HCT116 (cell line): ENCODE measurements around the gene CREB1. TPM values are rescaled to one million over a fixed set of nuclear protein-coding genes. Genes with fewer than 3 reads are reported as not detected.

Experiments used
- ATAC-seq: fragments of 200-7000 bp; cut with Tn5 transposase; 2 replicates; pipeline ENCODE4 v1.9.1; 2020; ENCODE audit warnings: mild to moderate bottlenecking, moderate library complexity
- BruUV-seq: library from RNA; stranded (reverse); fragments of 400-500 nt; replicated peaks from 2 replicates; lab custom pipeline; 2021; lab: Mats Ljungman, UMichigan
- CTCF ChIA-PET: fragments of 300-600 bp; sonication (Branson Sonifier 250); formaldehyde crosslinking; loops from one replicate; lab custom pipeline; 2021; ENCODE audit warnings: antibody characterized with exemption; lab: Charles Lee
- POLR2A ChIA-PET: fragments of 300-600, 350-600 bp; sonication (Branson Sonifier 250); formaldehyde crosslinking; loops from one replicate; lab custom pipeline; 2021; ENCODE audit warnings: antibody characterized with exemption; lab: Charles Lee
- RAD21 ChIA-PET, 2 experiments: fragments of 300-600 bp; sonication (Branson Sonifier 250); formaldehyde crosslinking; loops; one replicate each; lab custom pipeline; 2023; ENCODE audit warnings: low total read pairs in 2 of 2; ENCODE audit not compliant: uncharacterized antibody in 2 of 2, unreplicated experiment in 2 of 2, low non-redundant PET in 1 of 2; lab: Charles Lee
- DNase-seq: peaks from one replicate; pipeline ENCODE4 v3.0.0-alpha.2; 2010; ENCODE audit warnings: low read depth, low spot score
- H2AFZ ChIP-seq: fragments of 200-600 bp; shearing (Covaris generic), sonication (generic); 2 replicates; pipeline ENCODE4 v1.6.1; 2017; ENCODE audit warnings: low read depth, mixed run types, mixed read lengths, antibody characterized with exemption, low read length; ENCODE audit not compliant: poor library complexity, severe bottlenecking
- H3K27ac ChIP-seq: 2 replicates; pipeline ENCODE4 v1.5.1; 2012; ENCODE audit warnings: low read depth, low read length
- H3K27me3 ChIP-seq: fragments of 200-600 bp; sonication (generic); 2 replicates; pipeline ENCODE4 v1.6.1; 2016; ENCODE audit warnings: mixed run types, low read length, mixed read lengths; ENCODE audit not compliant: insufficient read depth
- H3K36me3 ChIP-seq, 2 experiments: fragments of 200-500 bp in 1 of 2; fragments of 200-600 bp in 1 of 2; sonication (Bioruptor generic) in 1 of 2; sonication (generic) in 1 of 2; 2 replicates each; pipeline versions ENCODE4 v1.5.1 to v1.6.1; 2014 to 2016; ENCODE audit warnings: low read length in 2 of 2, inconsistent platforms in 1 of 2, mixed read lengths in 1 of 2, mixed run types in 1 of 2; ENCODE audit not compliant: insufficient read depth in 2 of 2, control insufficient read depth in 1 of 2
- H3K4me1 ChIP-seq, 2 experiments: fragments of 200-600 bp in 1 of 2; sonication (generic) in 1 of 2; 2 replicates each; pipeline versions ENCODE4 v1.5.1 to v1.6.1; 2012 to 2017; ENCODE audit warnings: low read length in 2 of 2, inconsistent platforms in 1 of 2, mild to moderate bottlenecking in 1 of 2, mixed read lengths in 1 of 2, mixed run types in 1 of 2, moderate library complexity in 1 of 2; ENCODE audit not compliant: insufficient read depth in 2 of 2, control insufficient read depth in 1 of 2
- H3K4me2 ChIP-seq: fragments of 200-600 bp; sonication (generic); 2 replicates; pipeline ENCODE4 v1.6.1; 2017; ENCODE audit warnings: mixed run types, low read length, mixed read lengths
- H3K4me3 ChIP-seq, 2 experiments: fragments of 200-600 bp in 1 of 2; sonication (generic) in 1 of 2; replicated peaks in 1 of 2; 2 replicates each; pipeline ENCODE4 v1.5.1; 2011 to 2016; ENCODE audit warnings: low read length in 2 of 2, control low read depth in 1 of 2, low read depth in 1 of 2, mild to moderate bottlenecking in 1 of 2, mixed read lengths in 1 of 2, mixed run types in 1 of 2
- H3K79me2 ChIP-seq: fragments of 200-600 bp; sonication (generic); 2 replicates; pipeline ENCODE4 v1.6.1; 2017; ENCODE audit warnings: mild to moderate bottlenecking, mixed run types, low read length, moderate library complexity, mixed read lengths; ENCODE audit not compliant: insufficient read depth
- H3K9ac ChIP-seq: fragments of 200-600 bp; sonication (generic); 2 replicates; pipeline ENCODE4 v1.6.1; 2016; ENCODE audit warnings: low read length, mixed read lengths
- H3K9me2 ChIP-seq: fragments of 200-600 bp; sonication (generic), shearing (Covaris generic); 2 replicates; pipeline ENCODE4 v1.6.1; 2017; ENCODE audit warnings: mixed run types, mild to moderate bottlenecking, moderate library complexity; ENCODE audit not compliant: insufficient read depth
- H3K9me3 ChIP-seq, 2 experiments: fragments of 200-500 bp in 1 of 2; fragments of 200-600 bp in 1 of 2; sonication (Bioruptor generic) in 1 of 2; sonication (generic) in 1 of 2; 2 replicates each; pipeline ENCODE4 v1.6.1; 2014 to 2017; ENCODE audit warnings: low read length in 2 of 2, mixed read lengths in 2 of 2, inconsistent platforms in 1 of 2, low read depth in 1 of 2, mild to moderate bottlenecking in 1 of 2, mixed run types in 1 of 2, moderate library complexity in 1 of 2; ENCODE audit not compliant: control insufficient read depth in 1 of 2, insufficient read depth in 1 of 2
- H4K20me1 ChIP-seq: fragments of 200-600 bp; sonication (generic), shearing (Covaris generic); 2 replicates; pipeline ENCODE4 v1.6.1; 2017; ENCODE audit warnings: mixed run types, mild to moderate bottlenecking, moderate library complexity; ENCODE audit not compliant: insufficient read depth
- CBX3 ChIP-seq: IDR thresholded peaks from 2 replicates; pipeline ENCODE4 v1.6.1; 2012; ENCODE audit warnings: low read depth
- EGR1 ChIP-seq: IDR thresholded peaks from 2 replicates; pipeline ENCODE4 v1.6.1; 2012; ENCODE audit warnings: low read depth
- FOSL1 ChIP-seq: IDR thresholded peaks from 2 replicates; pipeline ENCODE4 v1.6.1; 2012; ENCODE audit warnings: low read depth
- JUND ChIP-seq: IDR thresholded peaks from 2 replicates; pipeline ENCODE4 v1.6.1; 2012
- SP1 ChIP-seq: IDR thresholded peaks from 2 replicates; pipeline ENCODE4 v1.6.1; 2012; ENCODE audit warnings: low read depth
- SRF ChIP-seq: IDR thresholded peaks from 2 replicates; pipeline ENCODE4 v1.6.1; 2012; ENCODE audit warnings: low read depth
- YY1 ChIP-seq: IDR thresholded peaks from 2 replicates; pipeline ENCODE4 v1.6.1; 2011; ENCODE audit warnings: low read length, low read depth, moderate library complexity, mild to moderate bottlenecking; ENCODE audit not compliant: insufficient replicate concordance; ENCODE audit errors: extremely low read depth
- ZNF274 ChIP-seq: fragments of 200-500 bp; sonication (Bioruptor generic); IDR thresholded peaks from 2 replicates; pipeline ENCODE4 v1.6.1; 2014; ENCODE audit warnings: mild to moderate bottlenecking, low read depth, low read length, inconsistent platforms
- intact Hi-C: fragments of 100-400 bp; cut with micrococcal nuclease; formaldehyde crosslinking; loops from 2 replicates; pipeline ENCODE4 v1.10.0; 2022
- total RNA-seq: library from RNA; stranded (reverse); gene quantifications from one replicate; pipeline ENCODE4 v1.2.1, GENCODE V29; 2021; ENCODE audit not compliant: unreplicated experiment
- TF ChIP-seq, protein P1 (sequence below): IDR thresholded peaks from 2 replicates; pipeline ENCODE4 v1.6.1; 2012
- TF ChIP-seq, protein P2 (sequence below): IDR thresholded peaks from 2 replicates; pipeline ENCODE4 v1.6.1; 2012; ENCODE audit warnings: low read depth

Gene CREB1
- total RNA-seq, 1 experiment from 2014 or later = 60.4 TPM

DNA sequence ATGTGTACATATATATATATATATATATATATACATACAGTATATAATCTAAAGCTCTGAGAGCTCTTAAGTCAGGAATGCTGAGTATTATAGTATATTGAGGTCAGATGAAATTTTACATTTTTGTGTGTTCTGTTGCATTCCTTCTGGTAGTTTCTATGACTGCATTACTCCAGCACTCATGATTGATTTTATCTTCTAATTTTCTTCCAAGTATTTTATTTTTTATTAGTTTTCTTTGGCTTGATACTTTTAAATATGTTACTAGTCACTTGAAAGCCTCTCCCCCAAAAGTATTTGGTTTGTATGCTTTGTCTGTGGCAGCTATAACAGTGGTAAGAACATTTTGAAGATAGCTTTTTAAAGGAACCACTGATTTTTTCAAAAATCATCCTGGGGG, 70.5 kb downstream of the CREB1 start:
- no peaks in the 10 kb centered on the region for H3K4me1 ChIP-seq
- H3K36me3 ChIP-seq = peaks cover 0 to 2% of the 10 kb centered on the region in 2 experiments; a peak in 1 of 4 replicates
- no peaks in the 10 kb centered on the region; the same call in 1 of the 2 replicates for H3K79me2 ChIP-seq
- POLR2A ChIA-PET = no interaction called here
- RAD21 ChIA-PET = no interaction called here
- H3K9ac ChIP-seq = no peak overlapping the region
- CTCF ChIA-PET = no interaction called here
- H3K27ac ChIP-seq = no peak overlapping the region
- no peaks in the 10 kb centered on the region; the same call in 1 of the 2 replicates for H4K20me1 ChIP-seq
- ATAC-seq = no peak
- no peaks in the 10 kb centered on the region for H3K9me3 ChIP-seq
- H3K27me3 ChIP-seq = no peaks in the 10 kb centered on the region
- no peak for DNase-seq
- no peak for TF ChIP-seq YY1
- TF ChIP-seq CBX3 = no peak
- no peak for TF ChIP-seq SP1
- TF ChIP-seq FOSL1 = no peak
- TF ChIP-seq SRF = no peak
- TF ChIP-seq JUND = no peak
- TF ChIP-seq, protein P1, sequence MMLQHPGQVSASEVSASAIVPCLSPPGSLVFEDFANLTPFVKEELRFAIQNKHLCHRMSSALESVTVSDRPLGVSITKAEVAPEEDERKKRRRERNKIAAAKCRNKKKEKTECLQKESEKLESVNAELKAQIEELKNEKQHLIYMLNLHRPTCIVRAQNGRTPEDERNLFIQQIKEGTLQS = no peak
- no peak for TF ChIP-seq EGR1
- TF ChIP-seq, protein P2, sequence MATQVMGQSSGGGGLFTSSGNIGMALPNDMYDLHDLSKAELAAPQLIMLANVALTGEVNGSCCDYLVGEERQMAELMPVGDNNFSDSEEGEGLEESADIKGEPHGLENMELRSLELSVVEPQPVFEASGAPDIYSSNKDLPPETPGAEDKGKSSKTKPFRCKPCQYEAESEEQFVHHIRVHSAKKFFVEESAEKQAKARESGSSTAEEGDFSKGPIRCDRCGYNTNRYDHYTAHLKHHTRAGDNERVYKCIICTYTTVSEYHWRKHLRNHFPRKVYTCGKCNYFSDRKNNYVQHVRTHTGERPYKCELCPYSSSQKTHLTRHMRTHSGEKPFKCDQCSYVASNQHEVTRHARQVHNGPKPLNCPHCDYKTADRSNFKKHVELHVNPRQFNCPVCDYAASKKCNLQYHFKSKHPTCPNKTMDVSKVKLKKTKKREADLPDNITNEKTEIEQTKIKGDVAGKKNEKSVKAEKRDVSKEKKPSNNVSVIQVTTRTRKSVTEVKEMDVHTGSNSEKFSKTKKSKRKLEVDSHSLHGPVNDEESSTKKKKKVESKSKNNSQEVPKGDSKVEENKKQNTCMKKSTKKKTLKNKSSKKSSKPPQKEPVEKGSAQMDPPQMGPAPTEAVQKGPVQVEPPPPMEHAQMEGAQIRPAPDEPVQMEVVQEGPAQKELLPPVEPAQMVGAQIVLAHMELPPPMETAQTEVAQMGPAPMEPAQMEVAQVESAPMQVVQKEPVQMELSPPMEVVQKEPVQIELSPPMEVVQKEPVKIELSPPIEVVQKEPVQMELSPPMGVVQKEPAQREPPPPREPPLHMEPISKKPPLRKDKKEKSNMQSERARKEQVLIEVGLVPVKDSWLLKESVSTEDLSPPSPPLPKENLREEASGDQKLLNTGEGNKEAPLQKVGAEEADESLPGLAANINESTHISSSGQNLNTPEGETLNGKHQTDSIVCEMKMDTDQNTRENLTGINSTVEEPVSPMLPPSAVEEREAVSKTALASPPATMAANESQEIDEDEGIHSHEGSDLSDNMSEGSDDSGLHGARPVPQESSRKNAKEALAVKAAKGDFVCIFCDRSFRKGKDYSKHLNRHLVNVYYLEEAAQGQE = no peak
- no peak for TF ChIP-seq ZNF274
- H3K4me2 ChIP-seq = no peak overlapping the region
- intact Hi-C loops = no loop called here
- no TSS peak for BruUV-seq
- no peak overlapping the region for H3K4me3 ChIP-seq
- no peak overlapping the region for H2AFZ ChIP-seq
- H3K9me2 ChIP-seq = no peaks in the 10 kb centered on the region
